Smooth muscle cell (in vitro differentiated cells): ENCODE data around the gene LYPD5. TPM values are rescaled to one million over a fixed set of nuclear protein-coding genes. Genes with fewer than 3 reads are reported as not detected.

Experiments used
- DNase-seq: peaks from one replicate; lab custom pipeline; 2025; ENCODE audit not compliant: unreplicated experiment; lab: John Stamatoyannopoulos, UW
- H2AFZ ChIP-seq: fragments of 200-600 bp; sonication (generic); 2 replicates; pipeline ENCODE4 v1.6.0; 2016; ENCODE audit warnings: antibody characterized with exemption, low read depth, mild to moderate bottlenecking
- H3F3A ChIP-seq: fragments of 200-600 bp; sonication (generic); 2 replicates; pipeline ENCODE4 v1.6.0; 2017; ENCODE audit warnings: antibody characterized with exemption, low read depth
- H3K27ac ChIP-seq: fragments of 200-600 bp; sonication (generic); 2 replicates; pipeline ENCODE4 v1.5.1; 2016; ENCODE audit warnings: low read depth, mild to moderate bottlenecking
- H3K27me3 ChIP-seq: fragments of 200-600 bp; sonication (generic); 2 replicates; pipeline ENCODE4 v1.6.1; 2016; ENCODE audit warnings: low read depth, mild to moderate bottlenecking
- H3K36me3 ChIP-seq: fragments of 200-600 bp; sonication (generic); 2 replicates; pipeline ENCODE4 v1.5.1; 2016; ENCODE audit warnings: low read depth
- H3K4me1 ChIP-seq: fragments of 200-600 bp; sonication (generic); 2 replicates; pipeline ENCODE4 v1.5.1; 2016; ENCODE audit warnings: low read depth
- H3K4me2 ChIP-seq: fragments of 200-600 bp; sonication (generic); 2 replicates; pipeline ENCODE4 v1.6.0; 2016; ENCODE audit warnings: mild to moderate bottlenecking
- H3K4me3 ChIP-seq: fragments of 200-600 bp; sonication (generic); 2 replicates; pipeline ENCODE4 v1.5.1; 2016; ENCODE audit warnings: mild to moderate bottlenecking
- H3K79me2 ChIP-seq: fragments of 200-600 bp; sonication (generic); 2 replicates; pipeline ENCODE4 v1.6.0; 2016; ENCODE audit warnings: low read depth, mild to moderate bottlenecking
- H3K9ac ChIP-seq: fragments of 200-600 bp; sonication (generic); 2 replicates; pipeline ENCODE4 v1.6.0; 2016; ENCODE audit warnings: low read depth
- H3K9me3 ChIP-seq: fragments of 200-600 bp; sonication (generic); replicated peaks from 2 replicates; pipeline ENCODE4 v1.5.1; 2016; ENCODE audit warnings: low read depth
- H4K20me1 ChIP-seq: fragments of 200-600 bp; sonication (generic); 2 replicates; pipeline ENCODE4 v1.6.0; 2016; ENCODE audit warnings: low read depth
- WGBS: methylation state at CpG from one replicate; pipeline ENCODE4 v1.1.7; 2016; ENCODE audit warnings: low lambda C conversion rate; 5-methylcytosine and 5-hydroxymethylcytosine counted together
- polyA plus RNA-seq: library from polyadenylated mRNA; unstranded; fragments of >200 nt; fragmentation: Nextera tagmentation; extraction: Ambion mirVana; gene quantifications from 2 replicates; pipeline ENCODE4 v1.2.1, GENCODE V29; 2016
- total RNA-seq: library from RNA; depleted of rRNA; stranded (reverse); fragments of >200 nt; gene quantifications from 2 replicates; pipeline ENCODE4 v1.2.3, GENCODE V29; 2014
- TF ChIP-seq, protein P1 (sequence below): fragments of 200-600 bp; sonication (generic); IDR thresholded peaks from 2 replicates; pipeline ENCODE4 v1.5.1; 2017; ENCODE audit warnings: borderline replicate concordance, mild to moderate bottlenecking, antibody characterized with exemption; ENCODE audit not compliant: insufficient read depth, poor library complexity, severe bottlenecking

LYPD5 gene
- total and polyA plus RNA-seq, 2 experiments from 2014 or later = 2.7 to 3.1 TPM

DNA sequence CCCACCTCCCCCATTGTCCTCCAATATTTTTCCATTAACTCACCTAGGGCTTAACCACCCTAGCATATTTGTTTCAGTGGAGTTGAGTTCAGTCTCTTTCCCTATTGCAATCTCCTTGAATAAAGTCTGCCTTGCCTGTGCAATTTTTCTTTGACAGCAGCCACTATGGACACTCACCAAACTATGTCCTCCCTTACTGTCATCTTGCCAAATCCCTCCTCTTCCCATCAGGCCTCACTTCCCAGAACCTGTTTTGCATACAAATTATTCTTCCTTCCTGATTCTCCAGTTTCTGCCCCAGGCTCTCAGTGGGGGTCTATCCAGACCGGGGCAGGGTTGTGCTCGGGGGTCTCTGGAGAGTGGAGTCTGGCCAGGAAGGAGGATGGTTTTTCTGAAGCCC is 2.2 kb upstream of the LYPD5 start:
- WGBS = 82% methylated on average over 2 of the region's 2 CpGs
- no peak for DNase-seq

DNA sequence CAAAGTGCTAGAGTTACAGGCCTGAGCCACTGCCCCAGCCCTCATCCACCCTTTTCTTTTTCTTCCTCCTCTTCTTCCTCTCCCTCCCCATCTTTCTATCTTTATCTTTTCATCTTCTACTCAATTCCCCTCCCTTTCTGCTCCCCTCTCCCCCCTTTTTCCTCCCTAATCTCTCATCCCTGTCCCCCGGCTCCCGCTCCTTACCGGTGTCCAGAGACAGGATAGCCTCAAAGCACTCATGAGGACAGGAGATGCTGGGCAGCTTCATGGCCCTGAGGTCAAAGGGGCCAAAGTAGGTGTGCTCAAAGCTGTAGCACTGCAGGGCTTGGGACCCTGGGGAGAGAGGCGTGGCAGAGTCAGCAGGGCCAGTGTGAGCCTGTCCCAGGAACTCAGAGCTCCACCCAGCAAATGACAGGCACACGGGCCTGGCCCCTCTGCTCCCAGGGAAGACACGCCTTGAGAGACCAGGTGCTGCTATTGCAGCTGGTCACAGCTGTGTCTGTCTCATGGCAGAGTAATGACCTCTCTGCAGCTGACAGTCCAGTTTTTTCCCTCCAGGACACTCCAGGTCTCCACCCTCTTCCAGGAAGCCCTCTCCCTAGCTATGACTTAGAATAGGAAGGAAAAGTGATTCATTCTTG is 2.6 kb downstream of the LYPD5 start:
- no peaks in the 10 kb centered on the region for H3F3A ChIP-seq
- H3K4me2 ChIP-seq = no peak overlapping the region
- no peaks in the 10 kb centered on the region for H3K4me1 ChIP-seq
- peaks cover 60% of the 10 kb centered on the region for H3K27me3 ChIP-seq
- 66% methylated on average over 6 of the region's 6 CpGs for WGBS
- TF ChIP-seq, protein P1, sequence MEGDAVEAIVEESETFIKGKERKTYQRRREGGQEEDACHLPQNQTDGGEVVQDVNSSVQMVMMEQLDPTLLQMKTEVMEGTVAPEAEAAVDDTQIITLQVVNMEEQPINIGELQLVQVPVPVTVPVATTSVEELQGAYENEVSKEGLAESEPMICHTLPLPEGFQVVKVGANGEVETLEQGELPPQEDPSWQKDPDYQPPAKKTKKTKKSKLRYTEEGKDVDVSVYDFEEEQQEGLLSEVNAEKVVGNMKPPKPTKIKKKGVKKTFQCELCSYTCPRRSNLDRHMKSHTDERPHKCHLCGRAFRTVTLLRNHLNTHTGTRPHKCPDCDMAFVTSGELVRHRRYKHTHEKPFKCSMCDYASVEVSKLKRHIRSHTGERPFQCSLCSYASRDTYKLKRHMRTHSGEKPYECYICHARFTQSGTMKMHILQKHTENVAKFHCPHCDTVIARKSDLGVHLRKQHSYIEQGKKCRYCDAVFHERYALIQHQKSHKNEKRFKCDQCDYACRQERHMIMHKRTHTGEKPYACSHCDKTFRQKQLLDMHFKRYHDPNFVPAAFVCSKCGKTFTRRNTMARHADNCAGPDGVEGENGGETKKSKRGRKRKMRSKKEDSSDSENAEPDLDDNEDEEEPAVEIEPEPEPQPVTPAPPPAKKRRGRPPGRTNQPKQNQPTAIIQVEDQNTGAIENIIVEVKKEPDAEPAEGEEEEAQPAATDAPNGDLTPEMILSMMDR = no peak
- H3K4me3 ChIP-seq = no peak overlapping the region
- H3K79me2 ChIP-seq = no peaks in the 10 kb centered on the region
- no peaks in the 10 kb centered on the region for H3K36me3 ChIP-seq
- DNase-seq = no peak
- H3K9me3 ChIP-seq = no peaks in the 10 kb centered on the region
- H3K27ac ChIP-seq = no peak overlapping the region
- H3K9ac ChIP-seq = no peak overlapping the region
- no peak overlapping the region for H2AFZ ChIP-seq
- no peaks in the 10 kb centered on the region for H4K20me1 ChIP-seq

More for the DNA sequence above, 2.2 kb upstream of the LYPD5 start:
- no peaks in the 10 kb centered on the region for H3K36me3 ChIP-seq
- no peak overlapping the region for H3K4me2 ChIP-seq
- no peak overlapping the region for H2AFZ ChIP-seq
- H3K9me3 ChIP-seq = no peaks in the 10 kb centered on the region
- TF ChIP-seq, protein P1 = no peak
- no peaks in the 10 kb centered on the region for H4K20me1 ChIP-seq
- no peaks in the 10 kb centered on the region for H3F3A ChIP-seq
- peaks cover 16% of the 10 kb centered on the region for H3K27me3 ChIP-seq
- H3K79me2 ChIP-seq = no peaks in the 10 kb centered on the region
- H3K4me3 ChIP-seq = no peak overlapping the region
- no peak overlapping the region for H3K9ac ChIP-seq
- H3K27ac ChIP-seq = no peak overlapping the region
- H3K4me1 ChIP-seq = no peaks in the 10 kb centered on the region

DNA sequence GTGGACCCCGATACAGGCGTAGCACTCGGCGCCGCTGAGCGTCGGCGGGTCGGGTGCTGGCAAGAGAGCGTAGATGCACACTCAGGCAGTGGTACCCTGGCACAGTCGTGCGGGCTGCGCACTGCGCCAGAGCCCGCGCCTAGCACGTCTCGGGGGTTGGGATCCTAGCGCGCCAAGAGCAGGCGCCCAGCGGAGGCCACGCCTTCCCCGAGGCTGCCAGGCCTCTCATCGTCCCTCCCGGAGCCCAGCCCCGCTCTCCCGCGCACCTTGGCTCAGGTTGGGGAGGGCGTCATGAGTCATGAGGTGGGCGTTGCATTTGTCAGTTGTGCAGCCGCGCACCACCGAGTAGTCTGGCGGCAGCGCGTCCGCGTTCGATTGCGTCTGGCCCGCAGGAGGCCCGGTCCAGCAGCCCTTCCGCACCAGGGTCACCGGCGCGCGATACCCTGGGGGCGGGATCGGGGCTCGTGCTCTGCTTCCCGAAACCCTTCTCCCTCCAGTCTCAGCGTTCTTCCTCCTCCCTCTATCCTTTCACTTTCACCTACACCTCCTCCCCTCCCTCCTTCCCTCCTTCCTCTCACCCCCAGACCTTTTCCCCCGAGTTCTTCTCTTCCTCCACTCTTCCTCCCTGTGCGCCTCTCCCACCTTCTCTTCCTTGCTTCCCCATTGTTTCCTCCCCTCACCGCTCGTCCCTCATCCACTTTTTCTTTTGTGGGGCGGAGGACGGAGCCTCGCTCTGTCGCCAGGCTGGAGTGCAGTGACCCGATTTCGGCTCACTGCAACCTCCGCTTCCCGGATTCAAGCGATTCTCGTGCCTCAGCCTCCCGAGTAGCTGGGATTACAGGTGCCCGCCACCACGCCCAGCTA is 3.5 kb downstream of the LYPD5 start:
- H3K27ac ChIP-seq = no peak overlapping the region
- peaks cover 62% of the 10 kb centered on the region for H3K27me3 ChIP-seq
- peak overlapping the region; percentile 27 for H2AFZ ChIP-seq
- H3K9me3 ChIP-seq = no peaks in the 10 kb centered on the region
- H4K20me1 ChIP-seq = no peaks in the 10 kb centered on the region
- H3K36me3 ChIP-seq = no peaks in the 10 kb centered on the region
- peak overlapping the region; percentile 48 for H3K4me3 ChIP-seq
- no peaks in the 10 kb centered on the region for H3K4me1 ChIP-seq
- no peak for DNase-seq
- TF ChIP-seq, protein P1 = no peak
- H3F3A ChIP-seq = no peaks in the 10 kb centered on the region
- peak overlapping the region; percentile 81 for H3K4me2 ChIP-seq
- H3K79me2 ChIP-seq = no peaks in the 10 kb centered on the region
- WGBS = 16% methylated on average over 52 of the region's 70 CpGs
- H3K9ac ChIP-seq = no peak overlapping the region
